NB4 (cell line): ENCODE data around the gene PRPS1L1.

Experiments used
- POLR2A ChIP-seq: IDR thresholded peaks from 2 replicates; pipeline ENCODE4 v1.6.1; 2011; ENCODE audit warnings: mild to moderate bottlenecking; ENCODE audit not compliant: insufficient read length; ENCODE audit errors: extremely low read depth
- TF ChIP-seq, protein P1 (sequence below): IDR thresholded peaks from one replicate; pipeline ENCODE4 v1.5.1; 2012; ENCODE audit warnings: low read depth, low read length

DNA sequence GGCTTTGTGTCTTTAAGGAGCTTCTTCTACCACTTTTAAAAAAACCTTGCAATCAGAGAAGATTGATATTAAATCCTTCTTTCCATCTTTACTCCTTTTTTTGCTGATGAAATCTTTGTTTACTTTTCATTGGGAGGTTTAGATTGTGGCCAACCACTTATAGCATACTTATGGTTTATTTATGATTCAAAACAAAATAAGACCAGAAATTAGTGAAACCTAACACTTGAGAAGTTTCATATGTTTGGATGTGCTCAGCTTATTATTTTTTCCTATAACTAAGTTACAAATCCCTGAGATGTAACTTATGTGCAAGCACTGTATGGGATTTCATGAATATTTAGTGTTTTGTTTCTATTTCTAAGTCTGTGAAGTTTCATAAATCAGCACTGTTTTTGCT, 13.5 kb upstream of the PRPS1L1 start:
- TF ChIP-seq, protein P1, sequence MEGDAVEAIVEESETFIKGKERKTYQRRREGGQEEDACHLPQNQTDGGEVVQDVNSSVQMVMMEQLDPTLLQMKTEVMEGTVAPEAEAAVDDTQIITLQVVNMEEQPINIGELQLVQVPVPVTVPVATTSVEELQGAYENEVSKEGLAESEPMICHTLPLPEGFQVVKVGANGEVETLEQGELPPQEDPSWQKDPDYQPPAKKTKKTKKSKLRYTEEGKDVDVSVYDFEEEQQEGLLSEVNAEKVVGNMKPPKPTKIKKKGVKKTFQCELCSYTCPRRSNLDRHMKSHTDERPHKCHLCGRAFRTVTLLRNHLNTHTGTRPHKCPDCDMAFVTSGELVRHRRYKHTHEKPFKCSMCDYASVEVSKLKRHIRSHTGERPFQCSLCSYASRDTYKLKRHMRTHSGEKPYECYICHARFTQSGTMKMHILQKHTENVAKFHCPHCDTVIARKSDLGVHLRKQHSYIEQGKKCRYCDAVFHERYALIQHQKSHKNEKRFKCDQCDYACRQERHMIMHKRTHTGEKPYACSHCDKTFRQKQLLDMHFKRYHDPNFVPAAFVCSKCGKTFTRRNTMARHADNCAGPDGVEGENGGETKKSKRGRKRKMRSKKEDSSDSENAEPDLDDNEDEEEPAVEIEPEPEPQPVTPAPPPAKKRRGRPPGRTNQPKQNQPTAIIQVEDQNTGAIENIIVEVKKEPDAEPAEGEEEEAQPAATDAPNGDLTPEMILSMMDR: no peak
- TF ChIP-seq POLR2A: no peak
